Measurements from ENCODE around the gene ZFYVE21.

ZFYVE21 gene

GRCh38 chr14:103715052-103716000 is at the start of gene ZFYVE21, which contains the start of gene XRCC3:
Gene ZFYVE21, plus strand, starts transcription at chr14:103715810. Its CDS starts 32 bp downstream, at chr14:103715842.
Gene XRCC3, minus strand, starts transcription at chr14:103715451. Its CDS starts 4,364 bp downstream, at chr14:103711087.
- Histone ChIP-seq H4K20me1 (ENCODE audit: control insufficient read depth, insufficient read depth, low read depth, low read length) (peaks cover 5% of the 10 kb centered on the region; the same call in 1 of the 2 replicates), H3K4me1 (ENCODE audit: control insufficient read depth, low read length) (peaks cover 34% of the 10 kb centered on the region), H3K4me2 (ENCODE audit: low read length) (peak within 1 kb of the TSS; percentile 85), H3K36me3 (ENCODE audit: control insufficient read depth, low read length) (peaks cover 43% of the 10 kb centered on the region), H3K9me2 (replicated peaks; ENCODE audit: control insufficient read depth, low read length) (no peaks in the 10 kb centered on the region), H3K27me3 (ENCODE audit: control insufficient read depth, low read length) (no peaks in the 10 kb centered on the region), H3K27ac (ENCODE audit: low read depth, low read length) (peak within 1 kb of the TSS; percentile 62), H3K4me3 (ENCODE audit: low read length) (peak within 1 kb of the TSS; percentile 82), H3F3A (ENCODE audit: control insufficient read depth, insufficient read depth) (no peaks in the 10 kb centered on the region), H3K79me2 (ENCODE audit: control insufficient read depth, low read length) (peaks cover 87% of the 10 kb centered on the region), H3K9me3 (ENCODE audit: control insufficient read depth, insufficient read depth, low read length) (no peaks in the 10 kb centered on the region)
- TF ChIP-seq EZH2phosphoT487 (IDR thresholded peaks at IDR 0.05; ENCODE audit: borderline replicate concordance, low read length) (no peak), CTCF (IDR thresholded peaks at IDR 0.05; ENCODE audit: low read depth, low read length, poor library complexity, severe bottlenecking) (no peak)

- peaks cover 63% of the 10 kb centered on the region for H3K36me3 ChIP-seq (ENCODE audit: control insufficient read depth, low read length)
Observed at GRCh38 chr14:103667671-103668070, 47.9 kb upstream of the ZFYVE21 start.

GRCh38 chr14:103668117-103668516 is 47.5 kb upstream of the ZFYVE21 start:
- H3K36me3 ChIP-seq (ENCODE audit: control insufficient read depth, low read length) = peaks cover 67% of the 10 kb centered on the region
- H3K27ac ChIP-seq (ENCODE audit: low read depth, low read length) = no peak overlapping the region
- TF ChIP-seq CTCF (IDR thresholded peaks at IDR 0.05; ENCODE audit: low read depth, low read length, poor library complexity, severe bottlenecking) = no peak
- TF ChIP-seq EZH2phosphoT487 (IDR thresholded peaks at IDR 0.05; ENCODE audit: borderline replicate concordance, low read length) = no peak

More at GRCh38 chr14:103667671-103668070, 47.9 kb upstream of the ZFYVE21 start:
- no peak overlapping the region for H3K4me3 ChIP-seq (ENCODE audit: low read length)
- H3K4me2 ChIP-seq (ENCODE audit: low read length) = no peak overlapping the region
- no peaks in the 10 kb centered on the region for H3K9me3 ChIP-seq (ENCODE audit: control insufficient read depth, insufficient read depth, low read length)
- no peaks in the 10 kb centered on the region for H4K20me1 ChIP-seq (ENCODE audit: control insufficient read depth, insufficient read depth, low read depth, low read length)
- no peaks in the 10 kb centered on the region for H3K9me2 ChIP-seq (replicated peaks; ENCODE audit: control insufficient read depth, low read length)
- H3K79me2 ChIP-seq (ENCODE audit: control insufficient read depth, low read length) = 0 out of 2 replicates have a peak, but pooled peaks cover 3% of the 10 kb centered on the region
- TF ChIP-seq EZH2phosphoT487 (IDR thresholded peaks at IDR 0.05; ENCODE audit: borderline replicate concordance, low read length) (no peak), CTCF (IDR thresholded peaks at IDR 0.05; ENCODE audit: low read depth, low read length, poor library complexity, severe bottlenecking) (no peak)
- H3K4me1 ChIP-seq (ENCODE audit: control insufficient read depth, low read length) = no peaks in the 10 kb centered on the region
- H3K27me3 ChIP-seq (ENCODE audit: control insufficient read depth, low read length) = no peaks in the 10 kb centered on the region
- no peak overlapping the region for H3K27ac ChIP-seq (ENCODE audit: low read depth, low read length)
- H3F3A ChIP-seq (ENCODE audit: control insufficient read depth, insufficient read depth) = no peaks in the 10 kb centered on the region

More at GRCh38 chr14:103668117-103668516, 47.5 kb upstream of the ZFYVE21 start:
- Histone ChIP-seq H3K4me3 (ENCODE audit: low read length) (no peak overlapping the region), H3K9me3 (ENCODE audit: control insufficient read depth, insufficient read depth, low read length) (no peaks in the 10 kb centered on the region), H3K4me2 (ENCODE audit: low read length) (no peak overlapping the region), H3K27me3 (ENCODE audit: control insufficient read depth, low read length) (no peaks in the 10 kb centered on the region), H3K9me2 (replicated peaks; ENCODE audit: control insufficient read depth, low read length) (no peaks in the 10 kb centered on the region), H3K4me1 (ENCODE audit: control insufficient read depth, low read length) (no peaks in the 10 kb centered on the region), H3K79me2 (ENCODE audit: control insufficient read depth, low read length) (0 out of 2 replicates have a peak, but pooled peaks cover 3% of the 10 kb centered on the region), H3F3A (ENCODE audit: control insufficient read depth, insufficient read depth) (no peaks in the 10 kb centered on the region; the same call in 1 of the 2 replicates), H4K20me1 (ENCODE audit: control insufficient read depth, insufficient read depth, low read depth, low read length) (no peaks in the 10 kb centered on the region)

Measured in DOHH2 (cell line).